Measurements from ENCODE around the gene ARHGEF33.

ARHGEF33 gene

DNA sequence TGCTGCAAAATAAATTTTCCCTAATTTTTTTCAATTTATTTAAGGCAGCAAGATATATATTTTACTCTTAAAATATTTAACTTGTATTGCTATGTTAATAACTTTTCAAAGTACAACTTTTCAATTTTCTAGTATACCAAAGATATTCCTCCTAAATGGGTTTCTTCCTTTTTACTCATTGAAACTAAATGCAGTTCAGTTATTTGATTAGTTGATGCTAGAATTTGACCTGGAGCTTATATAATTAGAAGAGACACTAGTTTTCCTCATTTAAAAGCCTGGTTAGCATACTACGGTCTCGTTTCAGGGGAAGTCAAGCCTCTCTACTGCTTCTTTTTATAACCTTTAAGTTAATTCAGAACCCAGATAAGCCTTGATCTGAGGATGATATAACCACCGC lies at the start of gene ARHGEF33:
TSS of gene ARHGEF33 (plus strand) at position 301 of the 400 bp plus-strand sequence. CDS start 29,573 bp downstream, outside the sequence.
- Histone ChIP-seq H3K27me3 (ENCODE audit: low read depth, low read length) (no peaks in the 10 kb centered on the region), H3K9me3 (ENCODE audit: control insufficient read depth in 1 of 2, low read length in 2 of 2) (no peaks in the 10 kb centered on the region), H3K4me3 (ENCODE audit: low read depth in 1 of 2, low read length in 2 of 2) (no peak within 1 kb of the TSS), H3K4me1 (ENCODE audit: control insufficient read depth in 1 of 2, insufficient read depth in 2 of 2, low read length in 2 of 2) (no peaks in the 10 kb centered on the region), H3K36me3 (ENCODE audit: control insufficient read depth in 1 of 2, insufficient read depth in 2 of 2, low read length in 2 of 2) (no peaks in the 10 kb centered on the region), H3K27ac (ENCODE audit: low read length) (no peak within 1 kb of the TSS)

- H3K27ac ChIP-seq (ENCODE audit: low read length) = no peak overlapping the region
Measured at GRCh38 chr2:38850045-38850444, 39.6 kb upstream of the ARHGEF33 start.

DNA sequence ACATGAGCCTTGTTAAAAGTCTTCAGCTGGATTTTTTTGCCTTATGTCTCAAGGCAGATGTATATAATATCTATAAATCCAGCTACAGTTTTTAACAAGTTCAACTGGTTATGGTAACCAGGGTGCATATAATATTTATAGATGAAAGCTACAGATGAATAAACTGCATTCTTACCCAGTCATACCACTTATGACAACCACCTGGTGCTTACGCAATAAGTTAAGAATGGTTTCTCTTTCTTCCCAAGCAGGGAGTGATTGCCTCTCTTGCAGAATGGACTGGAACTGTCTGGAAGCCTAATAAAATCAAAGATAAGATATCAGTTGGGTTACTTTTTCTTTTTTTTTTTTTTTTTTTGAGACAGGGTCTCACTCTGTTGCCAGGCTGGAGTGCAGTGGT lies 33.5 kb upstream of the ARHGEF33 start:
- Histone ChIP-seq H3K4me1 (ENCODE audit: control insufficient read depth in 1 of 2, insufficient read depth in 2 of 2, low read length in 2 of 2) (no peaks in the 10 kb centered on the region), H3K9me3 (ENCODE audit: control insufficient read depth in 1 of 2, low read length in 2 of 2) (no peaks in the 10 kb centered on the region), H3K4me3 (ENCODE audit: low read depth in 1 of 2, low read length in 2 of 2) (no peak overlapping the region), H3K27me3 (ENCODE audit: low read depth, low read length) (no peaks in the 10 kb centered on the region), H3K27ac (ENCODE audit: low read length) (no peak overlapping the region), H3K36me3 (ENCODE audit: control insufficient read depth in 1 of 2, insufficient read depth in 2 of 2, low read length in 2 of 2) (peaks cover 35 to 64% of the 10 kb centered on the region in 2 donors)

More at GRCh38 chr2:38850045-38850444, 39.6 kb upstream of the ARHGEF33 start:
- Histone ChIP-seq H3K4me1 (ENCODE audit: control insufficient read depth in 1 of 2, insufficient read depth in 2 of 2, low read length in 2 of 2) (no peaks in the 10 kb centered on the region), H3K36me3 (ENCODE audit: control insufficient read depth in 1 of 2, insufficient read depth in 2 of 2, low read length in 2 of 2) (peaks cover 18 to 31% of the 10 kb centered on the region in 2 donors), H3K4me3 (ENCODE audit: low read depth in 1 of 2, low read length in 2 of 2) (no peak overlapping the region), H3K9me3 (ENCODE audit: control insufficient read depth in 1 of 2, low read length in 2 of 2) (no peaks in the 10 kb centered on the region), H3K27me3 (ENCODE audit: low read depth, low read length) (no peaks in the 10 kb centered on the region)

DNA sequence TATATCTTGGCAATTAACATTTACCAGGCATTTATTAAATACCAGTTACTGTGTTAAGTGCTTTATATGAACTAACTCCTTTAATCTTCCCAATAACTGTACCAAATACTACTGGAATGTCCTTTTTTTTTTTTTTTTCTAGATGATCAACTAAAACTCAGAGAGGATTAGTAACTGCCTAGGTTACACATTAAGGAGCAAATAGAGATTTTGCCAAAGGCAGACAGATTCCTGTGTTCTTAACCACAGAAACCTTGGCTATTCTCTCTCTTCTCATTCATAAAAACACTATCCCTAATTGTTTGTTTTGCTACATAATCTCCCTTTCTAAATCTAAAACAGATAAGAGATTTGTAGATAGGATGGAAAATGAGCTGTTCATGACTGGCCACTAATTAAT lies 27.2 kb upstream of the ARHGEF33 start:
- no peak overlapping the region for H3K4me3 ChIP-seq (ENCODE audit: low read depth in 1 of 2, low read length in 2 of 2)
- H3K27me3 ChIP-seq (ENCODE audit: low read depth, low read length) = no peaks in the 10 kb centered on the region
- no peak overlapping the region for H3K27ac ChIP-seq (ENCODE audit: low read length)
- H3K9me3 ChIP-seq (ENCODE audit: control insufficient read depth in 1 of 2, low read length in 2 of 2) = no peaks in the 10 kb centered on the region
- peaks cover 26 to 59% of the 10 kb centered on the region in 2 donors for H3K36me3 ChIP-seq (ENCODE audit: control insufficient read depth in 1 of 2, insufficient read depth in 2 of 2, low read length in 2 of 2)
- no peaks in the 10 kb centered on the region for H3K4me1 ChIP-seq (ENCODE audit: control insufficient read depth in 1 of 2, insufficient read depth in 2 of 2, low read length in 2 of 2)

DNA sequence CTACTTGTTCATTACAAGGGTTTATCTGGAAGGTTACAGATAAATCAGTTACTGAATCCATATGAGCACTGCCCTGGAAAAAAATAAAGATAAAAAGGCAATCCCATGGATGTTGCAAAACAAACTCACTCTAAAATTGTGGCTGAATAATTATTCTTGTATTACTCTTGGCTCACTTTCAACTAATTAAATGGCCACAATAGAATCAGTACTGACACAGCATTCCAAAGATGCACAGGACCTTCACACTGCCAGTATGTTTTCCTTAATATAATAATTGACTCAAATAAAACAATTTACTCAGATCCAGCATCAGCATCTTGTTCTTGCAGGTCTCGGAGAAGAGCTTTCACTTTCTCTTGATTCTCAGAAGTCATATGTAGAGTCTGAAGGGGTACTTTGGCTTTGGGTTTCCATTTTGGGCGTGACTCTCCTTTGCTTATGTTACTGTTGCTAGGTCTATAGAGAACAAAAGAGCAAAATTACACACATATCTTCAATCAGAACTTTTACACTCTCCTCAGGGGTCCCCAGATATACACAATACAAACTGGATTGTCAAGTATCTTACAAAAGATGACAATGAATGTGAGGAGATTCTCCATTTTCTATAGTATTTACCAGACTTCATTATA lies 26.5 kb upstream of the ARHGEF33 start:
- peaks cover 26 to 60% of the 10 kb centered on the region in 2 donors for H3K36me3 ChIP-seq (ENCODE audit: control insufficient read depth in 1 of 2, insufficient read depth in 2 of 2, low read length in 2 of 2)
- no peaks in the 10 kb centered on the region for H3K4me1 ChIP-seq (ENCODE audit: control insufficient read depth in 1 of 2, insufficient read depth in 2 of 2, low read length in 2 of 2)
- no peak overlapping the region for H3K4me3 ChIP-seq (ENCODE audit: low read depth in 1 of 2, low read length in 2 of 2)
- no peaks in the 10 kb centered on the region for H3K27me3 ChIP-seq (ENCODE audit: low read depth, low read length)
- H3K9me3 ChIP-seq (ENCODE audit: control insufficient read depth in 1 of 2, low read length in 2 of 2) = no peaks in the 10 kb centered on the region
- H3K27ac ChIP-seq (ENCODE audit: low read length) = no peak overlapping the region

GRCh38 chr2:38866773-38867443 lies 22.8 kb upstream of the ARHGEF33 start:
- no peaks in the 10 kb centered on the region for H3K4me1 ChIP-seq (ENCODE audit: control insufficient read depth in 1 of 2, insufficient read depth in 2 of 2, low read length in 2 of 2)
- no peak overlapping the region for H3K4me3 ChIP-seq (ENCODE audit: low read depth in 1 of 2, low read length in 2 of 2)
- no peaks in the 10 kb centered on the region for H3K9me3 ChIP-seq (ENCODE audit: control insufficient read depth in 1 of 2, low read length in 2 of 2)
- no peaks in the 10 kb centered on the region for H3K27me3 ChIP-seq (ENCODE audit: low read depth, low read length)
- H3K36me3 ChIP-seq (ENCODE audit: control insufficient read depth in 1 of 2, insufficient read depth in 2 of 2, low read length in 2 of 2) = peaks cover 10 to 33% of the 10 kb centered on the region in 2 donors
- H3K27ac ChIP-seq (ENCODE audit: low read length) = no peak overlapping the region

GRCh38 chr2:38871432-38871831 lies 18.2 kb upstream of the ARHGEF33 start:
- H3K36me3 ChIP-seq (ENCODE audit: control insufficient read depth in 1 of 2, insufficient read depth in 2 of 2, low read length in 2 of 2) = peaks cover 0 to 14% of the 10 kb centered on the region in 2 donors

GRCh38 chr2:38873763-38874162 lies 15.9 kb upstream of the ARHGEF33 start:
- H3K9me3 ChIP-seq (ENCODE audit: control insufficient read depth in 1 of 2, low read length in 2 of 2) = no peaks in the 10 kb centered on the region
- no peak overlapping the region for H3K4me3 ChIP-seq (ENCODE audit: low read depth in 1 of 2, low read length in 2 of 2)
- H3K27ac ChIP-seq (ENCODE audit: low read length) = no peak overlapping the region
- H3K4me1 ChIP-seq (ENCODE audit: control insufficient read depth in 1 of 2, insufficient read depth in 2 of 2, low read length in 2 of 2) = peaks cover 5 to 18% of the 10 kb centered on the region in 2 donors
- no peaks in the 10 kb centered on the region for H3K27me3 ChIP-seq (ENCODE audit: low read depth, low read length)
- no peaks in the 10 kb centered on the region for H3K36me3 ChIP-seq (ENCODE audit: control insufficient read depth in 1 of 2, insufficient read depth in 2 of 2, low read length in 2 of 2)

More at GRCh38 chr2:38871432-38871831, 18.2 kb upstream of the ARHGEF33 start:
- Histone ChIP-seq H3K4me1 (ENCODE audit: control insufficient read depth in 1 of 2, insufficient read depth in 2 of 2, low read length in 2 of 2) (peaks cover 1 to 12% of the 10 kb centered on the region in 2 donors), H3K4me3 (ENCODE audit: low read depth in 1 of 2, low read length in 2 of 2) (no peak overlapping the region), H3K27ac (ENCODE audit: low read length) (no peak overlapping the region), H3K27me3 (ENCODE audit: low read depth, low read length) (no peaks in the 10 kb centered on the region), H3K9me3 (ENCODE audit: control insufficient read depth in 1 of 2, low read length in 2 of 2) (no peaks in the 10 kb centered on the region)

- Histone ChIP-seq H3K9me3 (ENCODE audit: control insufficient read depth in 1 of 2, low read length in 2 of 2) (no peaks in the 10 kb centered on the region), H3K36me3 (ENCODE audit: control insufficient read depth in 1 of 2, insufficient read depth in 2 of 2, low read length in 2 of 2) (no peaks in the 10 kb centered on the region), H3K4me3 (ENCODE audit: low read depth in 1 of 2, low read length in 2 of 2) (peak overlapping the region; percentile 86 to 98), H3K27me3 (ENCODE audit: low read depth, low read length) (no peaks in the 10 kb centered on the region), H3K27ac (ENCODE audit: low read length) (no peak overlapping the region), H3K4me1 (ENCODE audit: control insufficient read depth in 1 of 2, insufficient read depth in 2 of 2, low read length in 2 of 2) (peaks cover 5 to 18% of the 10 kb centered on the region in 2 donors)
Measured at GRCh38 chr2:38875227-38875575, 14.5 kb upstream of the ARHGEF33 start.

DNA sequence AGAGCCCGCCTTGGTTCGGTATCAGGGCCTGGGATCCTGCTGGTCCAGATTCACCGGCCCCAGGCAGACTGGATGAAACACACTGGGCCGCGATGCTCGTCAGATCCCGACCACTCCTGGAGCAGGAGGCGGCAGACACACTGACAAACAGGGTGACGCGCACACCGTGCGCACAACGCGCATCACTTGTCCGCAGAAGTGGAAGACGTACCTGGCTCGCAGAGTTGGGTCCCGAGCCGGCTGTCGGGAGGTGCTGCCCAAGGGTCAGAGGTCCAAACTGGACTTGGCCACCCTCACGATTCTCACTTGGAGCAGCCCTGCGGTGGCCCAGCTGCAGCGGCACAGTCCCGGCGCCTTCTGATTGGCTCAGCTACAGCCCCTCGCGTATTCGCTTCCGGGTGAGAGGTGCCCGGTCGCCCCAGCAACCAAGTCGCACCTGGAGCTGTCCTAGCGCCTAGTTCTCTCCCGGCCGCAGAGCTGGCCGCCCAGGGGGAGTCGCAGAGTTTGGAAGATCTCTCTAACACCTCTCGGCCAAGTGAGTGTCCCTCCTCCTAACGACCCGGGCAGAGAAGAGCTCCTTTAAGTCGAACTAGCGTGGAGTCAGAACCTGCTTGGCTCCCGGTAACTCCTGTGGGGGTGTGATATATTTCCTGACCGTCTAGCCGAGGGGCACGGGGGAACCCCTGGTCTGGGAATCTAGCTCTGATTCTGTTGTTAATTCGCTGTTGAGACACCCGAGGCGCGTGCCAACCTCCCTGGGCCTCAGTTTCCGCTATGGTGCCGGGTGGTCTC lies 13.9 kb upstream of the ARHGEF33 start, which contains the start of the genes DHX57 and MORN2:
TSS of gene DHX57 (minus strand) at position 359 of the 792 bp plus-strand sequence. CDS start 7,529 bp downstream, outside the sequence.
TSS of gene MORN2 (plus strand) at position 401 of the 792 bp plus-strand sequence.
- peaks cover 0 to under 1% of the 10 kb centered on the region in 2 donors for H3K36me3 ChIP-seq (ENCODE audit: control insufficient read depth in 1 of 2, insufficient read depth in 2 of 2, low read length in 2 of 2)
- peaks cover 5 to 18% of the 10 kb centered on the region in 2 donors for H3K4me1 ChIP-seq (ENCODE audit: control insufficient read depth in 1 of 2, insufficient read depth in 2 of 2, low read length in 2 of 2)
- H3K27me3 ChIP-seq (ENCODE audit: low read depth, low read length) = no peaks in the 10 kb centered on the region
- H3K9me3 ChIP-seq (ENCODE audit: control insufficient read depth in 1 of 2, low read length in 2 of 2) = no peaks in the 10 kb centered on the region
- H3K4me3 ChIP-seq (ENCODE audit: low read depth in 1 of 2, low read length in 2 of 2) = peak within 1 kb of the TSS; percentile 86 to 98
- peak within 1 kb of the TSS; percentile 46 for H3K27ac ChIP-seq (ENCODE audit: low read length)

- H3K27ac ChIP-seq (ENCODE audit: low read length) = peak overlapping the region; percentile 46
Measured at GRCh38 chr2:38876407-38876806, 13.3 kb upstream of the ARHGEF33 start.

More at GRCh38 chr2:38876407-38876806, 13.3 kb upstream of the ARHGEF33 start:
- Histone ChIP-seq H3K9me3 (ENCODE audit: control insufficient read depth in 1 of 2, low read length in 2 of 2) (no peaks in the 10 kb centered on the region), H3K4me1 (ENCODE audit: control insufficient read depth in 1 of 2, insufficient read depth in 2 of 2, low read length in 2 of 2) (peaks cover 5 to 18% of the 10 kb centered on the region in 2 donors), H3K4me3 (ENCODE audit: low read depth in 1 of 2, low read length in 2 of 2) (peak overlapping the region; percentile 86 to 98), H3K36me3 (ENCODE audit: control insufficient read depth in 1 of 2, insufficient read depth in 2 of 2, low read length in 2 of 2) (peaks cover 0 to 6% of the 10 kb centered on the region in 2 donors), H3K27me3 (ENCODE audit: low read depth, low read length) (no peaks in the 10 kb centered on the region)
